GM04503 (cell line): ENCODE data around the gene FKBP3.
"Not testable (repeated sequence)": the region's sequence is repeated elsewhere in the genome, so short reads cannot be mapped to it uniquely, and the experiment has no call there.

Experiments
- DNase-seq: peaks from one replicate; pipeline ENCODE4 v3.0.0-alpha.2; 2012; ENCODE audit warnings: low read depth

The FKBP3 gene

GRCh38 chr14:45112896-45113781 is 21.1 kb downstream of the FKBP3 start:
- DNase-seq, result no peak

DNA sequence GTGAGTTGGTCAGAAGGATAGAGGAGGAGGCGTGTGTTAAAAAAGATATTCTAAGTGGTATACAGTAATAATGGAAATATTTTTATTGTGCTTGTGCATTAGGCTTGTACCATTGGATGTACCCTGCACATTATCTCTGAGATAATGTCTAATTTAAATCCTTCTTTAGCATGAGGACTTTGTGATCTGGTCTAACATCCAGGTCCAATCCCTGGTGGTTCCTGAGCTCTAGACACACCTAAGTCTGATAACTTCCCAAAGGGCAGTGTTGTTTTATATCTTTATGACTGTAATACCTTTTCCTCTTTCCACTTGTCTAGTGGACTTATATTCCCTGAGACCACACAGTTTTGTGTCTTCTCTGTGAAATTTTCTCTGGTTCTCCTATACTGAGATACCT is 29.7 kb downstream of the FKBP3 start:
- DNase-seq, result no peak

DNA sequence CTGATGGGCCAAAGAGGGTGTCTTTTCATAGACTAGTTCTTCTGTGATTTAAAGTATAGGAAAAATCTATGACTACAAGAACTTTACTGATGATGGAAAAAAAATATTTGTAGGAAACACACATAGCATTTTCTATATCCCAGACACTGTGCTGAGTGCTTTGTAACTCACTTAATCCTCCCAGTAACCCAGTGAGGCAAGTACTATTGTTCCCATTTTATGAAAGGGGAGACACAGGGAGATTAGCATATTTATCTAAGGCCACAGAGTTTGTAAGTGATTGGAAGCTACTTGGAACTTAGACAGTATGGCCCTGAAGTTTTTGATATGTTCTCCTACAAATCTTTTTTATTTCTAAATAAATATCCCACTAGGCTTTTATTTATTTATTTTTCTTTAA is 30.5 kb downstream of the FKBP3 start:
- no peak for DNase-seq

DNA sequence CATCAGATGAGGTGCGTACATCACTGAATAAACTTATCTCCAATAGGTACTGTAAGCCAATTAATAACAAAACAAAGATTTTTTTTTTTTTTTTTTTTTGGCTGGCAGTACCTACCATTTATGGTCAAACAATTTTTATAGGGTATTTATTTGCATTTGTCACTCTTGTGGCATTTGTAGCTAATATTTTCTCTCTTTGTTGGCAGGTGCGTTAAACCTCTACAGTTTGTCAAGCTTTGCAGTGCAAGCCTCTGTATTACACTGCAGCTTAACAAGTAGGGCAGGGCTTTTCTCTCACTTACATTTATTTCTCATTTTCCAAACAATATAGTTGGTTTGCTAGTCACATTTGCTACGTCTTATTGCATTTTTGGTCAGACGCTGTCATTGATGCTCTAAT is 38.1 kb downstream of the FKBP3 start:
- DNase-seq, result no peak

- no peak for DNase-seq
These were observed 39.1 kb downstream of the FKBP3 start for GRCh38 chr14:45095143-45095542.

DNA sequence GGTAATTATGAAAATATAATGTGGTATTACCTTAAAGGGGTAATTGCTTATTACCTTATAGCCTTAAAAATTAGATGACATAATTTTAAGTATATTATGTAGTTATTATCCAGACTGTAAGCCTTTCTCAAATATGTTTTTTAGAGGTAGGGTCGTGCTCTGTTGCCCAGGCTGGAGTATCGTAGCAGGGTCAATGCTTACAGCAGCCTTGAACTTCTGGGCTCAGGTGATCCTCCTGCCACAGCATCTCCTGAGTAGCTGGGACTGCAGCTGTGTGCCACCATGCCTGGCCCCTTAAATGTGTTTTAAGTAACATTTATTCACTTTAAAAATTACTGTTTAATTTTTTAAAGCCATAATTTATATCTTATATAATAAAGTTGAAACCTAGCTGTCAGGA is 40.0 kb downstream of the FKBP3 start:
- DNase-seq, result no peak

GRCh38 chr14:45091710-45092109 is 42.6 kb downstream of the FKBP3 start:
- DNase-seq, result peak; percentile 11

DNA sequence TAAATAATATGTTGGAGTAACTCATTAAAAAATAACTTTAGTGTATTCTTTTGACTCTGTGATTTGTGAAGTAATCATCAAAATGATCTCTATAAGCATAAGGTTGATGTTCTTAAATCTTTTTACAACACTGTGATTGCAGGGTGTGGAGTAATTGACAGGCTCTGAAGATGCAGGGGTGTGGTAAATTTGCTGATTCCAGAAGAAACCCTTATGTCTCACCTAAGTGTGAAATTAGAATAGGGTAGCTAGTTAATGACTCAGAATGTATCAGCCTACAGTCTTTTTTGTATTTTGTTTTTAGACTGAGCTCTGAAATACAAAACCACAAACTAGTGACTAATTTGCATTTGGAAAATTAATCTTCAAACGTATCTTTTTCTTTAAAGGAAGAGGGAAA is 44.5 kb downstream of the FKBP3 start:
- DNase-seq, result peak; percentile 10

DNA sequence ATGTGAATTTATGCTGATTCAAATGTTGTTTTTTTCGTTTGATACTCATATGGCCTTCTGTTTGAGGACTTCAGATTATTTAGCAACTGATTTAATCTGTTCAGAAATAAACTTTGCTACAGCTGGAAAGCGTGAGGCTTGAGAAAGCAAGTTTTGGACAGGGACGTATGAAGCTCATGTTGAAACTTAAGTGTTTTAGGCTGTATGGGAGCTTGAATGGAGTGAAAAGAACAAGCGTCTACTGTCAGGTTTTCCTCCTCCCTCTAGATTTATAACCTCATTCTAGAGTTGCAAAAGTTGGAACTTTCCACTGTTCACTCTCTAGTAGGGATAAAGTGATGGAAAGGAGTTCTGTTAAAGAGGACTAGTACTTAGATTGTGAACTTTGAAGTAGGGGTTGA is 49.3 kb downstream of the FKBP3 start:
- DNase-seq, result peak; percentile 11

GRCh38 chr14:45083976-45084722 is 50.1 kb downstream of the FKBP3 start, which contains the start of gene PRPF39:
PRPF39 (plus strand) TSS chr14:45084116; CDS start chr14:45095240, 11,124 bp downstream.
- DNase-seq, result peak; percentile 53

DNA sequence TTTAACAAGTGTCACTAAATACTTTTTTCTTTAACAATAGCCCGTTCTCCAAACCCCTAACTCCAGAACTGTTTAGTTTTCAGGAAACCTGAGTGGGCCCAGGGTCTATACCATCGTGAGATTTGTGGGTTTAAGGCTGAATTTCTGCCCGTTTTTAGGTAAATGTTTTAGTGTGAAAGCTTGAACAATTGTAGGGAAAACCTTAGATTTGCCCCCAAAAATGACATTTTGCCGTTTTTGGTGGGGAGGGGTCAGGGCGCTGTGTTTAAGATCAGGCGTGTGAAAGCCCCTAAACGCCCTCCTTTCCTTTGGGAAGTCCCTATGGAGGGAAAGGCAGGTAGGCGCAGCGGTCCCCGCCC is 50.7 kb downstream of the FKBP3 start:
- DNase-seq, result no peak

GRCh38 chr14:45082420-45082819 is 51.9 kb downstream of the FKBP3 start:
- DNase-seq, result no peak

- not testable (repeated sequence) for DNase-seq
These were observed 53.2 kb downstream of the FKBP3 start for GRCh38 chr14:45081096-45081495.

DNA sequence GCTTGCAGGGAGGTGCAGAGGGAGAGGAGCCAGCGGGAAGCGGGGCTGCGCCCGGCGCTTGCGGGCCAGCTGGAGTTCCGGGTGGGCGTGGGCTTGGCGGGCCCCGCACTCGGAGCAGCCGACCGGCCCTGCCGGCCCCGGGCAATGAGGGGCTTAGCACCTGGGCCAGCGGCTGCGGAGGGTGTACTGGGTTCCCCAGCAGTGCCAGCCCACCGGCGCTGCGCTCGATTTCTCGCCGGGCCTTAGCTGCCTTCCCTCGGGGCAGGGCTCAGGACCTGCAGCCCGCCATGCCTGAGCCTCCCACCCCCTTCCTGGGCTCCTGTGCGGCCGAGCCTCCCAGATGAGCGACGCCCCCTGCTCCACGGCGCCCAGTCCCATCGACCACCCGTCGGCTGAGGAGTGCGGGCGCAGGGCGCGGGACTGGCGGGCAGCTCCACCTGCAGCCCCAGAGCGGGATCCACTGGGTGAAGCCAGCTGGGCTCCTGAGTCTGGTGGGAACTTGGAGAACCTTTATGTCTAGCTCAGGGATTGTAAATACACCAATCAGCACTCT is 53.8 kb downstream of the FKBP3 start:
- DNase-seq, result not testable (repeated sequence)

DNA sequence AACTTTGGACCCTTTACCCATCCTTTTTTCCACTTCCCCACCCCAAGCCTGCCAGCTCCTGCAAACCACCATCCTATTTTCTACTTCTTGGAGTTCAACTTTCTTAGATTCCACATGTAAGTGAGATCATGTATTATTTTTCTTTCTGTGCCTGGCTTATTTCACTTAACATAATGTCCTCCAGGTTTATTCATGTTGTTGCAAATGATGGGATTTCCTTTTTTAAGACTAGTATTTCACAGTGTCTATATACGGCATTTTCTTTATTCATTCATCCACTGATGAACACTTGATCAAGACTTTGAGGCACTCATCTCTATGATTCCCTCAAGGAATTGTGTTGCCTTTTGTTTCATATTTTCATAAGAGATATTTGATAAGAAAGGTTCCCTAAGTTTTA is 56.0 kb downstream of the FKBP3 start:
- no peak for DNase-seq

- no peak for DNase-seq
These were observed 60.9 kb downstream of the FKBP3 start for GRCh38 chr14:45073231-45073879.

- no peak for DNase-seq
These were observed 62.2 kb downstream of the FKBP3 start for GRCh38 chr14:45072126-45072525.

GRCh38 chr14:45070215-45070614 is 64.1 kb downstream of the FKBP3 start:
- DNase-seq, result no peak

GRCh38 chr14:45068396-45068795 is 65.9 kb downstream of the FKBP3 start:
- DNase-seq, result no peak

DNA sequence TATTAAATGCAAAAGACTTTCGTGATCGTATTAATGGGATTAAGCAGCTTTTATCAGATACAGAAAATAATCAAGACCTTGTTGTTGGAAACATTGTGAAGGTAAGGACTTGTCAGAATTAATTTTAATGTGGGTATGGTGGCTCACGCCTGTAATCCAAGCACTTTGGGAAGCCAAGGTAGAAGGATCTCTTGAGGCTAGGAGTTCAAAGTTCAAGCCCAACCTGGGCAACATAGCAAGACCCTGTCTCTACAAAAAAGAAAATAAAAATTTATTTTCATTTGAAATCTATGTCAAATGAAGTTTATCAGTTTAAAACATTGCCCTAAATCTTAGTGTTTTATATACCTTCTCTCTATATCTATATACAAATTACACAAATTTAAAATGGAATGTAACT is 67.6 kb downstream of the FKBP3 start:
- no peak for DNase-seq

DNA sequence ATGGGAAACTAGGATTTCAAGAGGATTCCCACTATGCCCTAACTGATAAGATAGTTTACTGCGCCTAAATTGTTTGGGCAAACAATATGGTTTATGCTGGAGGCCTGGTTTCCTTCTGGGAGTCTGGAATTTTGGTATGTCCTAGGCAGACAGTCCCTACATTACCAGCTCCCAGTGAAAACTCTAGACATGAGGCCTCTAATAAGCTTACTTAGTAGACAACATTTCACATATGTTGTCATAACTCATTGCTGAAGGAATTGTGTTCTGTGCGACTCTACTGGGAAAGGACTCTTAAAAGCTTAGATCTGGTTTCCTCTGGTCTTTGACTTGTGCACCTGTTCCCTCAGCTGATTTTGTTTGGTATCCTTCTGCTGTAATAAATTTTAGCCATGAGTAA is 68.3 kb downstream of the FKBP3 start:
- no peak for DNase-seq
